ENCODE data around the gene CD63. TPM values are rescaled to one million over a fixed set of nuclear protein-coding genes. Genes with fewer than 3 reads are reported as not detected.

Gene CD63, protein sequence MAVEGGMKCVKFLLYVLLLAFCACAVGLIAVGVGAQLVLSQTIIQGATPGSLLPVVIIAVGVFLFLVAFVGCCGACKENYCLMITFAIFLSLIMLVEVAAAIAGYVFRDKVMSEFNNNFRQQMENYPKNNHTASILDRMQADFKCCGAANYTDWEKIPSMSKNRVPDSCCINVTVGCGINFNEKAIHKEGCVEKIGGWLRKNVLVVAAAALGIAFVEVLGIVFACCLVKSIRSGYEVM
- total RNA-seq (2021) = 409 to 419 TPM (median 414 TPM) in 3 replicates
- percentile 91 among the genes with signal in this experiment for Bru-seq, nascent RNA
- long read RNA-seq, experiment 1, transcript CD63-202 (8 exons, 981 nt) = minor isoform, 7 of 377 reads
- long read RNA-seq, experiment 1, transcript CD63-201 (8 exons, 1,070 nt) = major isoform, 308 of 377 reads
- long read RNA-seq, experiment 1, transcript CD63-208 (8 exons, 1,233 nt) = minor isoform, 20 of 377 reads
- long read RNA-seq, experiment 1, transcript CD63-214 (7 exons, 949 nt) = minor isoform, 21 of 377 reads
- long read RNA-seq, experiment 1, partial matches to known transcripts = 3 of 377 reads
- long read RNA-seq, experiment 1, other reads (novel, unspliced or antisense) = 15 of 377 reads
- long read RNA-seq, experiment 2, transcript CD63-208 (8 exons, 1,233 nt) = minor isoform, 13 of 537 reads
- long read RNA-seq, experiment 2, transcript CD63-205 (3 exons, 499 nt) = minor isoform, 14 of 537 reads
- long read RNA-seq, experiment 2, transcript CD63-214 (7 exons, 949 nt) = minor isoform, 56 of 537 reads
- long read RNA-seq, experiment 2, transcript CD63-201 (8 exons, 1,070 nt) = major isoform, 388 of 537 reads
- long read RNA-seq, experiment 2, partial matches to known transcripts = 31 of 537 reads
- long read RNA-seq, experiment 2, other reads (novel, unspliced or antisense) = 23 of 537 reads
- long read RNA-seq, experiment 3, transcript CD63-208 (8 exons, 1,233 nt) = minor isoform, 80 of 2,793 reads
- long read RNA-seq, experiment 3, transcript CD63-201 (8 exons, 1,070 nt) = major isoform, 2,329 of 2,793 reads
- long read RNA-seq, experiment 3, transcript CD63-214 (7 exons, 949 nt) = minor isoform, 29 of 2,793 reads
- long read RNA-seq, experiment 3, partial matches to known transcripts = 301 of 2,793 reads
- long read RNA-seq, experiment 3, other reads (novel, unspliced or antisense) = 49 of 2,793 reads

- H3K27ac Mint-ChIP-seq = peak within 1 kb of the TSS; percentile 75
- H3K27me3 Mint-ChIP-seq (ENCODE audit: low read depth) = no peaks in the 10 kb centered on the region
- DNase-seq (ENCODE audit: low spot score) (peak; percentile 87), ATAC-seq (peak; percentile 75)
- H3K4me3 Mint-ChIP-seq = peak within 1 kb of the TSS; percentile 88
- no peaks in the 10 kb centered on the region for H3K9me3 Mint-ChIP-seq
- H3K36me3 Mint-ChIP-seq = peaks cover 14% of the 10 kb centered on the region
- peaks cover 31% of the 10 kb centered on the region for H3K4me1 Mint-ChIP-seq
- CTCF ChIA-PET = interaction anchor here (0.6 to 2.7 kb wide), 23 partner anchors 9 to 978 kb away, joined by 3 to 75 read pairs (median 4); partner anchors contain the start of genes BLOC1S1, DNAJC14, ITGA7 and ORMDL2
- POLR2A ChIA-PET = interaction anchor here (0.5 to 2.5 kb wide), 15 partner anchors 9 to 1428 kb away, joined by 3 to 21 read pairs (median 6); partner anchors contain the start of genes BLOC1S1, DNAJC14, GDF11 and ITGA7
- TF ChIP-seq, protein P1, sequence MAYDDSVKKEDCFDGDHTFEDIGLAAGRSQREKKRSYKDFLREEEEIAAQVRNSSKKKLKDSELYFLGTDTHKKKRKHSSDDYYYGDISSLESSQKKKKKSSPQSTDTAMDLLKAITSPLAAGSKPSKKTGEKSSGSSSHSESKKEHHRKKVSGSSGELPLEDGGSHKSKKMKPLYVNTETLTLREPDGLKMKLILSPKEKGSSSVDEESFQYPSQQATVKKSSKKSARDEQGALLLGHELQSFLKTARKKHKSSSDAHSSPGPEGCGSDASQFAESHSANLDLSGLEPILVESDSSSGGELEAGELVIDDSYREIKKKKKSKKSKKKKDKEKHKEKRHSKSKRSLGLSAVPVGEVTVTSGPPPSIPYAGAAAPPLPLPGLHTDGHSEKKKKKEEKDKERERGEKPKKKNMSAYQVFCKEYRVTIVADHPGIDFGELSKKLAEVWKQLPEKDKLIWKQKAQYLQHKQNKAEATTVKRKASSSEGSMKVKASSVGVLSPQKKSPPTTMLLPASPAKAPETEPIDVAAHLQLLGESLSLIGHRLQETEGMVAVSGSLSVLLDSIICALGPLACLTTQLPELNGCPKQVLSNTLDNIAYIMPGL (CRISPR knock-in tag; IDR thresholded peaks at IDR 0.05) = peak; percentile 51; the same call in 1 of the 2 replicates
- TF ChIP-seq ERG (CRISPR knock-in tag; IDR thresholded peaks at IDR 0.05) (no peak), CREM (CRISPR knock-in tag; IDR thresholded peaks at IDR 0.05) (peak; percentile 39; the same call in 1 of the 2 replicates), ZNF232 (CRISPR knock-in tag; IDR thresholded peaks at IDR 0.05) (no peak), TEAD1 (CRISPR knock-in tag; IDR thresholded peaks at IDR 0.05) (peak; percentile 63; the same call in 1 of the 2 replicates), ARID4B (CRISPR knock-in tag; IDR thresholded peaks at IDR 0.05; ENCODE audit: borderline replicate concordance) (peak; percentile 36; the same call in 1 of the 2 replicates), ZNF263 (CRISPR knock-in tag; IDR thresholded peaks at IDR 0.05; ENCODE audit: low read depth) (no peak), MXD4 (CRISPR knock-in tag; IDR thresholded peaks at IDR 0.05; ENCODE audit: borderline replicate concordance) (no peak), SP1 (CRISPR knock-in tag; conservative IDR thresholded peaks at IDR 0.05) (peak; percentile 83)
- TF ChIP-seq, protein P2, sequence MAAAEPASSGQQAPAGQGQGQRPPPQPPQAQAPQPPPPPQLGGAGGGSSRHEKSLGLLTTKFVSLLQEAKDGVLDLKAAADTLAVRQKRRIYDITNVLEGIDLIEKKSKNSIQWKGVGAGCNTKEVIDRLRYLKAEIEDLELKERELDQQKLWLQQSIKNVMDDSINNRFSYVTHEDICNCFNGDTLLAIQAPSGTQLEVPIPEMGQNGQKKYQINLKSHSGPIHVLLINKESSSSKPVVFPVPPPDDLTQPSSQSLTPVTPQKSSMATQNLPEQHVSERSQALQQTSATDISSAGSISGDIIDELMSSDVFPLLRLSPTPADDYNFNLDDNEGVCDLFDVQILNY (CRISPR knock-in tag; IDR thresholded peaks at IDR 0.05) = peak; percentile 65; the same call in 1 of the 2 replicates
- TF ChIP-seq, protein P3, sequence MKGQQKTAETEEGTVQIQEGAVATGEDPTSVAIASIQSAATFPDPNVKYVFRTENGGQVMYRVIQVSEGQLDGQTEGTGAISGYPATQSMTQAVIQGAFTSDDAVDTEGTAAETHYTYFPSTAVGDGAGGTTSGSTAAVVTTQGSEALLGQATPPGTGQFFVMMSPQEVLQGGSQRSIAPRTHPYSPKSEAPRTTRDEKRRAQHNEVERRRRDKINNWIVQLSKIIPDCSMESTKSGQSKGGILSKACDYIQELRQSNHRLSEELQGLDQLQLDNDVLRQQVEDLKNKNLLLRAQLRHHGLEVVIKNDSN (CRISPR knock-in tag; IDR thresholded peaks at IDR 0.05) = peak; percentile 90
- TF ChIP-seq, protein P4, sequence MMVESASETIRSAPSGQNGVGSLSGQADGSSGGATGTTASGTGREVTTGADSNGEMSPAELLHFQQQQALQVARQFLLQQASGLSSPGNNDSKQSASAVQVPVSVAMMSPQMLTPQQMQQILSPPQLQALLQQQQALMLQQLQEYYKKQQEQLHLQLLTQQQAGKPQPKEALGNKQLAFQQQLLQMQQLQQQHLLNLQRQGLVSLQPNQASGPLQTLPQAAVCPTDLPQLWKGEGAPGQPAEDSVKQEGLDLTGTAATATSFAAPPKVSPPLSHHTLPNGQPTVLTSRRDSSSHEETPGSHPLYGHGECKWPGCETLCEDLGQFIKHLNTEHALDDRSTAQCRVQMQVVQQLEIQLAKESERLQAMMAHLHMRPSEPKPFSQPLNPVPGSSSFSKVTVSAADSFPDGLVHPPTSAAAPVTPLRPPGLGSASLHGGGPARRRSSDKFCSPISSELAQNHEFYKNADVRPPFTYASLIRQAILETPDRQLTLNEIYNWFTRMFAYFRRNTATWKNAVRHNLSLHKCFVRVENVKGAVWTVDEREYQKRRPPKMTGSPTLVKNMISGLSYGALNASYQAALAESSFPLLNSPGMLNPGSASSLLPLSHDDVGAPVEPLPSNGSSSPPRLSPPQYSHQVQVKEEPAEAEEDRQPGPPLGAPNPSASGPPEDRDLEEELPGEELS (CRISPR knock-in tag; IDR thresholded peaks at IDR 0.05) = peak; percentile 63; the same call in 1 of the 2 replicates
- TF ChIP-seq, protein P5, sequence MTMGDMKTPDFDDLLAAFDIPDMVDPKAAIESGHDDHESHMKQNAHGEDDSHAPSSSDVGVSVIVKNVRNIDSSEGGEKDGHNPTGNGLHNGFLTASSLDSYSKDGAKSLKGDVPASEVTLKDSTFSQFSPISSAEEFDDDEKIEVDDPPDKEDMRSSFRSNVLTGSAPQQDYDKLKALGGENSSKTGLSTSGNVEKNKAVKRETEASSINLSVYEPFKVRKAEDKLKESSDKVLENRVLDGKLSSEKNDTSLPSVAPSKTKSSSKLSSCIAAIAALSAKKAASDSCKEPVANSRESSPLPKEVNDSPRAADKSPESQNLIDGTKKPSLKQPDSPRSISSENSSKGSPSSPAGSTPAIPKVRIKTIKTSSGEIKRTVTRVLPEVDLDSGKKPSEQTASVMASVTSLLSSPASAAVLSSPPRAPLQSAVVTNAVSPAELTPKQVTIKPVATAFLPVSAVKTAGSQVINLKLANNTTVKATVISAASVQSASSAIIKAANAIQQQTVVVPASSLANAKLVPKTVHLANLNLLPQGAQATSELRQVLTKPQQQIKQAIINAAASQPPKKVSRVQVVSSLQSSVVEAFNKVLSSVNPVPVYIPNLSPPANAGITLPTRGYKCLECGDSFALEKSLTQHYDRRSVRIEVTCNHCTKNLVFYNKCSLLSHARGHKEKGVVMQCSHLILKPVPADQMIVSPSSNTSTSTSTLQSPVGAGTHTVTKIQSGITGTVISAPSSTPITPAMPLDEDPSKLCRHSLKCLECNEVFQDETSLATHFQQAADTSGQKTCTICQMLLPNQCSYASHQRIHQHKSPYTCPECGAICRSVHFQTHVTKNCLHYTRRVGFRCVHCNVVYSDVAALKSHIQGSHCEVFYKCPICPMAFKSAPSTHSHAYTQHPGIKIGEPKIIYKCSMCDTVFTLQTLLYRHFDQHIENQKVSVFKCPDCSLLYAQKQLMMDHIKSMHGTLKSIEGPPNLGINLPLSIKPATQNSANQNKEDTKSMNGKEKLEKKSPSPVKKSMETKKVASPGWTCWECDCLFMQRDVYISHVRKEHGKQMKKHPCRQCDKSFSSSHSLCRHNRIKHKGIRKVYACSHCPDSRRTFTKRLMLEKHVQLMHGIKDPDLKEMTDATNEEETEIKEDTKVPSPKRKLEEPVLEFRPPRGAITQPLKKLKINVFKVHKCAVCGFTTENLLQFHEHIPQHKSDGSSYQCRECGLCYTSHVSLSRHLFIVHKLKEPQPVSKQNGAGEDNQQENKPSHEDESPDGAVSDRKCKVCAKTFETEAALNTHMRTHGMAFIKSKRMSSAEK (CRISPR knock-in tag; IDR thresholded peaks at IDR 0.05; ENCODE audit: borderline replicate concordance) = no peak
These were observed at the start of gene CD63 for GRCh38 chr12:55728939-55729818. Gene CD63, minus strand, starts transcription at chr12:55729009. Its CDS starts 668 bp downstream, at chr12:55728341.

Measured in WTC11 (cell line).